HCT116 (cell line): ENCODE results near the gene NDC80. TPM values are rescaled to one million over a fixed set of nuclear protein-coding genes. Genes with fewer than 3 reads are reported as not detected.

Experiments used
- ATAC-seq: fragments of 200-7000 bp; cut with Tn5 transposase; 2 replicates; pipeline ENCODE4 v1.9.1; 2020; ENCODE audit warnings: mild to moderate bottlenecking, moderate library complexity
- BruUV-seq: library from RNA; stranded (reverse); fragments of 400-500 nt; replicated peaks from 2 replicates; lab custom pipeline; 2021; lab: Mats Ljungman, UMichigan
- CTCF ChIA-PET: fragments of 300-600 bp; sonication (Branson Sonifier 250); formaldehyde crosslinking; loops from one replicate; lab custom pipeline; 2021; ENCODE audit warnings: antibody characterized with exemption; lab: Charles Lee
- POLR2A ChIA-PET: fragments of 300-600, 350-600 bp; sonication (Branson Sonifier 250); formaldehyde crosslinking; loops from one replicate; lab custom pipeline; 2021; ENCODE audit warnings: antibody characterized with exemption; lab: Charles Lee
- RAD21 ChIA-PET, 2 experiments: fragments of 300-600 bp; sonication (Branson Sonifier 250); formaldehyde crosslinking; loops; one replicate each; lab custom pipeline; 2023; ENCODE audit warnings: low total read pairs in 2 of 2; ENCODE audit not compliant: uncharacterized antibody in 2 of 2, unreplicated experiment in 2 of 2, low non-redundant PET in 1 of 2; lab: Charles Lee
- DNase-seq: peaks from one replicate; pipeline ENCODE4 v3.0.0-alpha.2; 2010; ENCODE audit warnings: low read depth, low spot score
- H2AFZ ChIP-seq: fragments of 200-600 bp; shearing (Covaris generic), sonication (generic); 2 replicates; pipeline ENCODE4 v1.6.1; 2017; ENCODE audit warnings: low read depth, mixed run types, mixed read lengths, antibody characterized with exemption, low read length; ENCODE audit not compliant: poor library complexity, severe bottlenecking
- H3K27ac ChIP-seq: 2 replicates; pipeline ENCODE4 v1.5.1; 2012; ENCODE audit warnings: low read depth, low read length
- H3K27me3 ChIP-seq: fragments of 200-600 bp; sonication (generic); 2 replicates; pipeline ENCODE4 v1.6.1; 2016; ENCODE audit warnings: mixed run types, low read length, mixed read lengths; ENCODE audit not compliant: insufficient read depth
- H3K36me3 ChIP-seq, 2 experiments: fragments of 200-500 bp in 1 of 2; fragments of 200-600 bp in 1 of 2; sonication (Bioruptor generic) in 1 of 2; sonication (generic) in 1 of 2; 2 replicates each; pipeline versions ENCODE4 v1.5.1 to v1.6.1; 2014 to 2016; ENCODE audit warnings: low read length in 2 of 2, inconsistent platforms in 1 of 2, mixed read lengths in 1 of 2, mixed run types in 1 of 2; ENCODE audit not compliant: insufficient read depth in 2 of 2, control insufficient read depth in 1 of 2
- H3K4me1 ChIP-seq, 2 experiments: fragments of 200-600 bp in 1 of 2; sonication (generic) in 1 of 2; 2 replicates each; pipeline versions ENCODE4 v1.5.1 to v1.6.1; 2012 to 2017; ENCODE audit warnings: low read length in 2 of 2, inconsistent platforms in 1 of 2, mild to moderate bottlenecking in 1 of 2, mixed read lengths in 1 of 2, mixed run types in 1 of 2, moderate library complexity in 1 of 2; ENCODE audit not compliant: insufficient read depth in 2 of 2, control insufficient read depth in 1 of 2
- H3K4me2 ChIP-seq: fragments of 200-600 bp; sonication (generic); 2 replicates; pipeline ENCODE4 v1.6.1; 2017; ENCODE audit warnings: mixed run types, low read length, mixed read lengths
- H3K4me3 ChIP-seq, 2 experiments: fragments of 200-600 bp in 1 of 2; sonication (generic) in 1 of 2; replicated peaks in 1 of 2; 2 replicates each; pipeline ENCODE4 v1.5.1; 2011 to 2016; ENCODE audit warnings: low read length in 2 of 2, control low read depth in 1 of 2, low read depth in 1 of 2, mild to moderate bottlenecking in 1 of 2, mixed read lengths in 1 of 2, mixed run types in 1 of 2
- H3K79me2 ChIP-seq: fragments of 200-600 bp; sonication (generic); 2 replicates; pipeline ENCODE4 v1.6.1; 2017; ENCODE audit warnings: mild to moderate bottlenecking, mixed run types, low read length, moderate library complexity, mixed read lengths; ENCODE audit not compliant: insufficient read depth
- H3K9ac ChIP-seq: fragments of 200-600 bp; sonication (generic); 2 replicates; pipeline ENCODE4 v1.6.1; 2016; ENCODE audit warnings: low read length, mixed read lengths
- H3K9me2 ChIP-seq: fragments of 200-600 bp; sonication (generic), shearing (Covaris generic); 2 replicates; pipeline ENCODE4 v1.6.1; 2017; ENCODE audit warnings: mixed run types, mild to moderate bottlenecking, moderate library complexity; ENCODE audit not compliant: insufficient read depth
- H3K9me3 ChIP-seq, 2 experiments: fragments of 200-500 bp in 1 of 2; fragments of 200-600 bp in 1 of 2; sonication (Bioruptor generic) in 1 of 2; sonication (generic) in 1 of 2; 2 replicates each; pipeline ENCODE4 v1.6.1; 2014 to 2017; ENCODE audit warnings: low read length in 2 of 2, mixed read lengths in 2 of 2, inconsistent platforms in 1 of 2, low read depth in 1 of 2, mild to moderate bottlenecking in 1 of 2, mixed run types in 1 of 2, moderate library complexity in 1 of 2; ENCODE audit not compliant: control insufficient read depth in 1 of 2, insufficient read depth in 1 of 2
- H4K20me1 ChIP-seq: fragments of 200-600 bp; sonication (generic), shearing (Covaris generic); 2 replicates; pipeline ENCODE4 v1.6.1; 2017; ENCODE audit warnings: mixed run types, mild to moderate bottlenecking, moderate library complexity; ENCODE audit not compliant: insufficient read depth
- ATF3 ChIP-seq: IDR thresholded peaks from 2 replicates; pipeline ENCODE4 v1.6.1; 2012
- CBX3 ChIP-seq: IDR thresholded peaks from 2 replicates; pipeline ENCODE4 v1.6.1; 2012; ENCODE audit warnings: low read depth
- EGR1 ChIP-seq: IDR thresholded peaks from 2 replicates; pipeline ENCODE4 v1.6.1; 2012; ENCODE audit warnings: low read depth
- EZH2phosphoT487 ChIP-seq: fragments of 200-600 bp; IDR thresholded peaks from 2 replicates; pipeline ENCODE4 v1.6.1; 2018; ENCODE audit warnings: antibody characterized with exemption, borderline replicate concordance
- FOSL1 ChIP-seq: IDR thresholded peaks from 2 replicates; pipeline ENCODE4 v1.6.1; 2012; ENCODE audit warnings: low read depth
- MAX ChIP-seq: IDR thresholded peaks from 2 replicates; pipeline ENCODE4 v1.6.1; 2012
- POLR2A ChIP-seq: IDR thresholded peaks from 2 replicates; pipeline ENCODE4 v1.7.0; 2011; ENCODE audit warnings: borderline replicate concordance; ENCODE audit not compliant: insufficient read depth, insufficient read length; ENCODE audit errors: extremely low read depth
- POLR2AphosphoS5 ChIP-seq: IDR thresholded peaks from 2 replicates; pipeline ENCODE4 v1.6.1; 2011; ENCODE audit warnings: mild to moderate bottlenecking, low read depth, low read length, moderate library complexity
- RAD21 ChIP-seq: IDR thresholded peaks from 2 replicates; pipeline ENCODE4 v1.6.1; 2012; ENCODE audit warnings: low read depth, mild to moderate bottlenecking
- SRF ChIP-seq: IDR thresholded peaks from 2 replicates; pipeline ENCODE4 v1.6.1; 2012; ENCODE audit warnings: low read depth
- TCF7L2 ChIP-seq: IDR thresholded peaks from 2 replicates; pipeline ENCODE4 v1.7.0; 2011; ENCODE audit warnings: borderline replicate concordance, inconsistent platforms; ENCODE audit not compliant: insufficient read depth, insufficient read length; ENCODE audit errors: extremely low read depth
- ZFX ChIP-seq: fragments of 450-650 bp; IDR thresholded peaks from 2 replicates; pipeline ENCODE4 v1.6.1; 2017
- ZNF274 ChIP-seq: fragments of 200-500 bp; sonication (Bioruptor generic); IDR thresholded peaks from 2 replicates; pipeline ENCODE4 v1.6.1; 2014; ENCODE audit warnings: mild to moderate bottlenecking, low read depth, low read length, inconsistent platforms
- intact Hi-C: fragments of 100-400 bp; cut with micrococcal nuclease; formaldehyde crosslinking; loops from 2 replicates; pipeline ENCODE4 v1.10.0; 2022
- total RNA-seq: library from RNA; stranded (reverse); gene quantifications from one replicate; pipeline ENCODE4 v1.2.1, GENCODE V29; 2021; ENCODE audit not compliant: unreplicated experiment

NDC80 gene
- total RNA-seq, 1 experiment from 2014 or later, result 46.0 TPM

- Histone ChIP-seq H3K79me2 (peaks cover 32% of the 10 kb centered on the region), H4K20me1 (no peaks in the 10 kb centered on the region), H3K27ac (no peak overlapping the region), H3K4me2 (no peak overlapping the region), H3K9me2 (no peaks in the 10 kb centered on the region), H3K9ac (no peak overlapping the region), H3K27me3 (no peaks in the 10 kb centered on the region), H3K36me3 (no peaks in the 10 kb centered on the region; a peak in 1 of 4 replicates), H3K9me3 (no peaks in the 10 kb centered on the region), H2AFZ (no peak overlapping the region), H3K4me3 (no peak overlapping the region), H3K4me1 (peaks cover 8 to 15% of the 10 kb centered on the region in 2 experiments; a peak in 3 of 4 replicates)
- ATAC-seq (no peak), DNase-seq (no peak)
- intact Hi-C loops, result no loop called here
- POLR2A ChIA-PET, result no interaction called here
- no TSS peak for BruUV-seq
- TF ChIP-seq CBX3 (no peak), ZFX (no peak), ZNF274 (no peak), SRF (no peak), POLR2AphosphoS5 (no peak), TCF7L2 (no peak), MAX (no peak), POLR2A (no peak)
- RAD21 ChIA-PET, result no interaction called here
- CTCF ChIA-PET, result no interaction called here
These were observed 3.2 kb upstream of the NDC80 start for GRCh38 chr18:2568129-2568528.

GRCh38 chr18:2568605-2569004, 2.8 kb upstream of the NDC80 start:
- Histone ChIP-seq H3K9ac (no peak overlapping the region), H3K79me2 (peaks cover 37% of the 10 kb centered on the region), H3K4me3 (no peak overlapping the region), H3K4me2 (no peak overlapping the region)
- BruUV-seq, result no TSS peak
- intact Hi-C loops, result no loop called here
- ATAC-seq, result no peak
- TF ChIP-seq SRF, result no peak
- TF ChIP-seq RAD21, result no peak
- no peak for TF ChIP-seq EGR1
- no peak for TF ChIP-seq MAX
- TF ChIP-seq FOSL1, result no peak
- no peak for TF ChIP-seq CBX3
- TF ChIP-seq ATF3, result no peak
- TF ChIP-seq EZH2phosphoT487, result no peak
- TF ChIP-seq, all 23 proteins: peak for 0
- H3K9me2 ChIP-seq, result no peaks in the 10 kb centered on the region
- CTCF ChIA-PET, result no interaction called here
- H2AFZ ChIP-seq, result no peak overlapping the region
- POLR2A ChIA-PET, result no interaction called here
- H3K27me3 ChIP-seq, result no peaks in the 10 kb centered on the region
- H3K4me1 ChIP-seq, result peaks cover 8 to 16% of the 10 kb centered on the region in 2 experiments; a peak in 3 of 4 replicates
- H4K20me1 ChIP-seq, result no peaks in the 10 kb centered on the region
- no peaks in the 10 kb centered on the region for H3K9me3 ChIP-seq
- RAD21 ChIA-PET, result no interaction called here
- no peak overlapping the region for H3K27ac ChIP-seq
- no peaks in the 10 kb centered on the region; a peak in 1 of 4 replicates for H3K36me3 ChIP-seq
- no peak for DNase-seq
